HepG2 (cell line): ENCODE measurements around the gene ARTN. TPM values are rescaled to one million over a fixed set of nuclear protein-coding genes. Genes with fewer than 3 reads are reported as not detected.

ENCODE experiments used
- ATAC-seq: fragments of 200-7000 bp; cut with Tn5 transposase; 3 replicates; pipeline ENCODE4 v1.9.1; 2020; ENCODE audit warnings: mild to moderate bottlenecking, moderate library complexity
- BruUV-seq: library from RNA; stranded (reverse); fragments of 400-500 nt; replicated peaks from 2 replicates; lab custom pipeline; 2021; lab: Mats Ljungman, UMichigan
- CTCF ChIA-PET: fragments of 300-600 bp; formaldehyde crosslinking; extraction: SDS; loops from one replicate; lab custom pipeline; 2021; ENCODE audit warnings: low total read pairs, inconsistent platforms, low intra/inter-chr PET ratio; lab: Yijun Ruan, JAX
- POLR2A ChIA-PET: fragments of 350-600 bp; sonication (Branson Sonifier 250); formaldehyde crosslinking; loops from one replicate; lab custom pipeline; 2020; ENCODE audit warnings: antibody characterized with exemption, inconsistent platforms; lab: Yijun Ruan, JAX
- DNase-seq: peaks from one replicate; pipeline ENCODE4 v3.0.0-alpha.2; 2015; ENCODE audit warnings: low spot score
- FAIRE-seq: peaks from 3 replicates; lab custom pipeline; 2011; peaks lifted over from hg19 to GRCh38; lab: Jason Lieb, UNC
- H2AFZ ChIP-seq: one replicate; pipeline ENCODE4 v1.6.1; 2011; ENCODE audit warnings: low read length, inconsistent platforms
- H3K27ac ChIP-seq: fragments of 300-600 bp; 3 replicates; pipeline ENCODE4 v1.8.0; 2011; ENCODE audit warnings: mixed run types, mild to moderate bottlenecking, mixed read lengths, low read length, inconsistent platforms; ENCODE audit not compliant: insufficient read depth; ENCODE audit errors: extremely low read length
- H3K27me3 ChIP-seq, 2 experiments: fragments of 200-600 bp in 1 of 2; 2 replicates in 1 of 2; 3 replicates in 1 of 2; pipeline versions ENCODE4 v1.6.0 to v1.8.0; 2011; ENCODE audit warnings: low read length in 2 of 2, mild to moderate bottlenecking in 2 of 2, moderate library complexity in 2 of 2, inconsistent platforms in 1 of 2; ENCODE audit not compliant: insufficient read depth in 2 of 2, control insufficient read depth in 1 of 2
- H3K36me3 ChIP-seq, 2 experiments: fragments of 200-600 bp in 1 of 2; replicated peaks in 1 of 2; 2 replicates in 1 of 2; 3 replicates in 1 of 2; pipeline versions ENCODE4 v1.5.1 to v1.8.0; 2011; ENCODE audit warnings: low read length in 2 of 2, inconsistent platforms in 1 of 2; ENCODE audit not compliant: insufficient read depth in 2 of 2, control insufficient read depth in 1 of 2
- H3K4me1 ChIP-seq: 2 replicates; pipeline ENCODE4 v1.5.1; 2012; ENCODE audit warnings: low read length, inconsistent platforms; ENCODE audit not compliant: insufficient read depth
- H3K4me2 ChIP-seq: 2 replicates; pipeline ENCODE4 v1.6.0; 2011; ENCODE audit warnings: low read depth, low read length, inconsistent platforms
- H3K4me3 ChIP-seq, 3 experiments: fragments of 200-600 bp in 1 of 3; sonication (generic), shearing (Covaris generic) in 1 of 3; replicated peaks in 1 of 3; 2 replicates each; pipeline ENCODE4 v1.5.1; 2011 to 2016; ENCODE audit warnings: low read length in 3 of 3, inconsistent platforms in 2 of 3, low read depth in 2 of 3, mild to moderate bottlenecking in 2 of 3, control low read depth in 1 of 3, mixed read lengths in 1 of 3; ENCODE audit not compliant: insufficient read depth in 1 of 3
- H3K79me2 ChIP-seq: one replicate; pipeline ENCODE4 v1.6.1; 2011; ENCODE audit warnings: low read length, inconsistent platforms; ENCODE audit not compliant: insufficient read depth
- H3K9ac ChIP-seq: 2 replicates; pipeline ENCODE4 v1.6.0; 2011; ENCODE audit warnings: mild to moderate bottlenecking, low read depth, low read length, inconsistent platforms; ENCODE audit not compliant: insufficient read depth
- H3K9me3 ChIP-seq: 2 replicates; pipeline ENCODE4 v1.5.1; 2012; ENCODE audit warnings: mild to moderate bottlenecking, low read length
- H4K20me1 ChIP-seq: 2 replicates; pipeline ENCODE4 v1.6.0; 2011; ENCODE audit warnings: inconsistent platforms, mild to moderate bottlenecking, low read length, moderate library complexity; ENCODE audit not compliant: insufficient read depth
- HOXA9 ChIP-seq: sonication (generic); formaldehyde crosslinking; IDR thresholded peaks from 2 replicates; pipeline ENCODE4 v1.8.1; 2022; ENCODE audit warnings: missing genetic modification reagents, mild to moderate bottlenecking, moderate library complexity, borderline replicate concordance
- IKZF5 ChIP-seq: IDR thresholded peaks from 2 replicates; pipeline ENCODE4 v1.6.1; 2018; ENCODE audit warnings: missing genetic modification reagents, mild to moderate bottlenecking, missing compliant biosample characterization
- MIER3 ChIP-seq: IDR thresholded peaks from 2 replicates; pipeline ENCODE4 v1.6.1; 2016; ENCODE audit warnings: missing compliant biosample characterization, borderline replicate concordance
- MXD4 ChIP-seq: IDR thresholded peaks from 2 replicates; pipeline ENCODE4 v1.6.1; 2016; ENCODE audit warnings: mild to moderate bottlenecking, missing biosample characterization, missing genetic modification reagents
- NCOA1 ChIP-seq: sonication (generic); formaldehyde crosslinking; IDR thresholded peaks from 2 replicates; pipeline ENCODE4 v1.9.0; 2021; ENCODE audit warnings: missing genetic modification reagents
- RAD51 ChIP-seq: fragments of 450-650 bp; IDR thresholded peaks from 2 replicates; pipeline ENCODE4 v1.6.1; 2016; ENCODE audit warnings: borderline replicate concordance
- SNAPC2 ChIP-seq: sonication (generic); formaldehyde crosslinking; IDR thresholded peaks from 2 replicates; pipeline ENCODE4 v1.8.1; 2022; ENCODE audit warnings: mild to moderate bottlenecking, missing genetic modification reagents
- XRCC5 ChIP-seq: fragments of 200-400 bp; formaldehyde crosslinking; optimal IDR thresholded peaks from 2 replicates; pipeline ENCODE3; 2017; ENCODE audit warnings: mild to moderate bottlenecking, low read length
- ZNF564 ChIP-seq: sonication (generic); formaldehyde crosslinking; IDR thresholded peaks from 2 replicates; pipeline ENCODE4 v1.8.1; 2023; ENCODE audit warnings: mild to moderate bottlenecking, missing genetic modification reagents
- ZNF747 ChIP-seq: sonication (generic); formaldehyde crosslinking; IDR thresholded peaks from 2 replicates; pipeline ENCODE4 v1.8.1; 2023; ENCODE audit warnings: missing genetic modification reagents, mild to moderate bottlenecking, borderline replicate concordance
- WGBS: methylation state at CpG from one replicate; pipeline ENCODE4 v1.1.6; 2017; ENCODE audit warnings: low lambda C conversion rate; 5-methylcytosine and 5-hydroxymethylcytosine counted together
- in situ Hi-C: cut with HindIII; loops from 2 replicates; pipeline ENCODE4 v1.10.0; 2017; ENCODE audit warnings: low pct_unique_long_range_greater_than_20kb; ENCODE audit not compliant: extremely low pct_ligation_motif_present
- intact Hi-C: fragments of 100-400 bp; cut with micrococcal nuclease; formaldehyde crosslinking; loops from one replicate; pipeline ENCODE4 v1.10.0; 2022; ENCODE audit not compliant: unreplicated experiment
- polyA plus RNA-seq, 8 experiments: library from polyadenylated mRNA; depleted of rRNA in 3 of 8; stranded (reverse) in 7 of 8; unstranded in 1 of 8; fragments of >200 nt; fragmentation: Illumina TruSeq in 4 of 8; extraction: Trizol in 4 of 8; gene quantifications; 2 replicates each; pipeline versions ENCODE4 v1.2.1 to v1.2.3, GENCODE V29; 2011 to 2016; ENCODE audit warnings: low read depth in 4 of 8, missing spikeins in 1 of 8, mixed read lengths in 1 of 8; ENCODE audit not compliant: insufficient read depth in 1 of 8
- total RNA-seq, 5 experiments: library from RNA; depleted of rRNA; stranded (reverse); fragments of >200 nt; fragmentation: Illumina TruSeq; extraction: Trizol; gene quantifications; 2 replicates each; pipeline ENCODE4 v1.2.3, GENCODE V29; 2016; ENCODE audit warnings: low read depth in 1 of 5
- TF ChIP-seq, protein P1 (sequence below): sonication (generic); formaldehyde crosslinking; IDR thresholded peaks from 2 replicates; pipeline ENCODE4 v1.8.1; 2023; ENCODE audit warnings: missing genetic modification reagents, inconsistent platforms, borderline replicate concordance

ARTN gene
- total and polyA plus RNA-seq, 2 of the 13 experiments (the other 11 are each of a cell fraction or from before 2014, with no cell fraction given) = 0.11 to 0.62 TPM

DNA sequence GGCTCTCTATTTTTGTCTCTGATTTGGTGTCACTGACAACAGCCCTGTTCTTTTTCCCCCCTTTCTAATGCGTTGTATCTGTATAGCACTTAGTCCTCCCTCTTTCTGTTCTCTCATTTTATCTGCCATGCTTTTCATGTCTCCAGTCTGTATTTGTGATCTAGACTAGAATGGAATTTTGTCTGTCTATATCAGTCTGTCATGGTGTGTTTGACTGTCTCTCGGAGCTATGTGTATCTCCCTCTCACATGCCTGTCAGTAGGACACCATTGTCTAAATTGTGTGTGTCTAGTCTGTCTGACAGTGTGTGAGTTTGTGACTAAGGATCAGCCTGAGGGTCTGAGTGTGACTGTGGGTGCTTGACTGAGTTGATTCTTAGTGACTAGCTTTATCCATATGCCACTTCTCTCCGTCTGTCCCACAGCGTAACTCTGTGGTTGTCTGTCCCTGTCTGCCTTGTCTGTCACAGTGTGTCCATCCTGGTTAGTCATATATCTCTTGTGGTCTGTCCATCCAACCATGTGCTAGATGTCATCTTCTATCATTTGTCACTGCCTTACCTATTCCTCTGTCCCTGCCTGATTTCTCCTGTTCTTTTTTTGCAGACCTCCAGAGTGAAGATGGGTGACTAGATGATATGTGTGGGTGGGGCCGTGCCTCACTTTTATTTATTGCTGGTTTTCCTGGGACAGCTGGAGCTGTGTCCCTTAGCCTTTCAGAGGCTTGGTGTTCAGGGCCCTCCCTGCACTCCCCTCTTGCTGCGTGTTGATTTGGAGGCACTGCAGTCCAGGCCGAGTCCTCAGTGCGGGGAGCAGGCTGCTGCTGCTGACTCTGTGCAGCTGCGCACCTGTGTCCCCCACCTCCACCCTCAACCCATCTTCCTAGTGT lies 44.0 kb downstream of the ARTN start:
- H3K4me3 ChIP-seq = peak overlapping the region in 1 of 3 experiments; percentile 87; a peak in 2 of 6 replicates
- FAIRE-seq (no peak), DNase-seq (no peak), ATAC-seq (peak; percentile 18)
- H3K4me1 ChIP-seq = peaks cover 71% of the 10 kb centered on the region
- ChIA-PET CTCF (no interaction called here), POLR2A (interaction anchor here (0.7 to 2.4 kb wide), 13 partner anchors 8 to 328 kb away, joined by 3 to 32 read pairs (median 4); partner anchors contain the start of genes DPH2, IPO13, KDM4A and SLC6A9)
- no peaks in the 10 kb centered on the region for H3K9me3 ChIP-seq
- no peak overlapping the region for H2AFZ ChIP-seq
- peak overlapping the region; percentile 81 for H3K4me2 ChIP-seq
- peaks cover 4% of the 10 kb centered on the region; the same call in 1 of the 2 replicates for H4K20me1 ChIP-seq
- peaks cover 51% of the 10 kb centered on the region for H3K79me2 ChIP-seq
- 54% methylated on average over 9 of the region's 9 CpGs for WGBS
- H3K36me3 ChIP-seq = peaks cover 5 to 23% of the 10 kb centered on the region in 2 experiments
- no peaks in the 10 kb centered on the region for H3K27me3 ChIP-seq
- intact Hi-C loops = no loop called here
- BruUV-seq = no TSS peak
- in situ Hi-C loops = no loop called here
- H3K9ac ChIP-seq = no peak overlapping the region; the same call in 1 of the 2 replicates
- TF ChIP-seq, protein P1, sequence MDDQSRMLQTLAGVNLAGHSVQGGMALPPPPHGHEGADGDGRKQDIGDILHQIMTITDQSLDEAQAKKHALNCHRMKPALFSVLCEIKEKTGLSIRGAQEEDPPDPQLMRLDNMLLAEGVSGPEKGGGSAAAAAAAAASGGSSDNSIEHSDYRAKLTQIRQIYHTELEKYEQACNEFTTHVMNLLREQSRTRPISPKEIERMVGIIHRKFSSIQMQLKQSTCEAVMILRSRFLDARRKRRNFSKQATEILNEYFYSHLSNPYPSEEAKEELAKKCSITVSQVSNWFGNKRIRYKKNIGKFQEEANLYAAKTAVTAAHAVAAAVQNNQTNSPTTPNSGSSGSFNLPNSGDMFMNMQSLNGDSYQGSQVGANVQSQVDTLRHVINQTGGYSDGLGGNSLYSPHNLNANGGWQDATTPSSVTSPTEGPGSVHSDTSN (CRISPR knock-in tag) = no peak
- TF ChIP-seq RAD51 = no peak
- TF ChIP-seq ZNF747 (CRISPR knock-in tag) = no peak
- TF ChIP-seq MIER3 = 0 out of 2 replicates have a peak, but pooled peaks have one; percentile 10
- 0 out of 2 replicates have a peak, but pooled peaks have one; percentile 27 for TF ChIP-seq IKZF5 (CRISPR knock-in tag)
- TF ChIP-seq ZNF564 (CRISPR knock-in tag) = peak; percentile 24; the same call in 1 of the 2 replicates
- no peak for TF ChIP-seq SNAPC2
- TF ChIP-seq XRCC5 = peak; percentile 41
- TF ChIP-seq NCOA1 (CRISPR knock-in tag) = no peak
- 0 out of 2 replicates have a peak, but pooled peaks have one; percentile 7 for TF ChIP-seq MXD4
- TF ChIP-seq HOXA9 (CRISPR knock-in tag) = no peak
- peak overlapping the region; percentile 88 for H3K27ac ChIP-seq
